ENCODE results near the gene CAPN1.

Gene CAPN1

DNA sequence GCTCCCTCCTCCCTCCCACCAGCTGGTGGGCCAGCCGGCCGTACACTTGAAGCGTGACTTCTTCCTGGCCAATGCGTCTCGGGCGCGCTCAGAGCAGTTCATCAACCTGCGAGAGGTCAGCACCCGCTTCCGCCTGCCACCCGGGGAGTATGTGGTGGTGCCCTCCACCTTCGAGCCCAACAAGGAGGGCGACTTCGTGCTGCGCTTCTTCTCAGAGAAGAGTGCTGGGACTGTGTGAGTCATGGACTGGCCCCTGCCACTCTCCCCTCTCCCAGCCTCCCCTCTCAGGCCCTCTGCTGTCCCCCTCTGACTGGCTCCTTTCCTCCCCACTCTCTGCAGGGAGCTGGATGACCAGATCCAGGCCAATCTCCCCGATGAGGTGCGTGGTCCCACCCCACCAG, 24.7 kb downstream of the CAPN1 start:
- no peak for TF ChIP-seq CTCF (IDR thresholded peaks at IDR 0.05)

DNA sequence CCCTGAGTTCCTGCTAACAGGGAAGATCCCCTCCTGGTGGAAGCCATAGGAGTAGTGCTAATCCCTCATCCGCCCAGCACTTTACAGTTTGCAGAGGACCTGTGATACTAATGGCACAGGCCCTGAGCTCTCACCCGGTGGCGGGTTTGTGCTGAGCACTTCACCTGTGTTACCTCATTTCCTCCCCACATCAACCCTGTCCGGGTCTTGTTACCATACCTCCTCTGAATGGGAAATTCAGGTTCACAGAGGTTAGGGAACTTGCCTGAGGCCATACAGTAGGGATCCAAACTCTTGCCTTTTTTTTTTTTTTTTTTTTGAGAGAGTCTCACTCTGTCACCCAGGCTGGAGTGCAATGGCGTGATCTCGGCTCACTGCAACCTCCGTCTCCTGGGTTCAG, 25.2 kb downstream of the CAPN1 start:
- TF ChIP-seq CTCF (IDR thresholded peaks at IDR 0.05), result no peak

GRCh38 chr11:65207918-65208784, 26.4 kb downstream of the CAPN1 start:
- no peak for TF ChIP-seq CTCF (IDR thresholded peaks at IDR 0.05)

- no peak for TF ChIP-seq CTCF (IDR thresholded peaks at IDR 0.05)
Observed at GRCh38 chr11:65208785-65209710, 27.3 kb downstream of the CAPN1 start.

GRCh38 chr11:65209711-65210360, 28.1 kb downstream of the CAPN1 start:
- TF ChIP-seq CTCF (IDR thresholded peaks at IDR 0.05), result no peak

DNA sequence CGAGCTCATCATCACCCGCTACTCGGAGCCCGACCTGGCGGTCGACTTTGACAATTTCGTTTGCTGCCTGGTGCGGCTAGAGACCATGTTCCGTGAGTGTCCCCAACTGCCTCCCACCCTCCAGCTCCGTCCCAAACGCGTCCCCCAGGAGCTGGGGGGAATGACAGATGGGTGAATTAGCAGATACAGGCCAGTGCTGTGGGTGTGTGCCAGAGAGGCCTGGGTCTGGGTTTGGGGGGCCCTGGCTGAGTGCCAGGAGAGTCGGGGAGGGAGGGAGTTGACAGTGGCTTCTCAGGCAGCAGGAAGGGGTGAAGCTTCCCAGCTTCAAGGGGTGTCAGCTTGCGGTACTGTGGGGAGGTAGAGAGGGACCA, 28.6 kb downstream of the CAPN1 start:
- TF ChIP-seq CTCF (IDR thresholded peaks at IDR 0.05), result no peak

DNA sequence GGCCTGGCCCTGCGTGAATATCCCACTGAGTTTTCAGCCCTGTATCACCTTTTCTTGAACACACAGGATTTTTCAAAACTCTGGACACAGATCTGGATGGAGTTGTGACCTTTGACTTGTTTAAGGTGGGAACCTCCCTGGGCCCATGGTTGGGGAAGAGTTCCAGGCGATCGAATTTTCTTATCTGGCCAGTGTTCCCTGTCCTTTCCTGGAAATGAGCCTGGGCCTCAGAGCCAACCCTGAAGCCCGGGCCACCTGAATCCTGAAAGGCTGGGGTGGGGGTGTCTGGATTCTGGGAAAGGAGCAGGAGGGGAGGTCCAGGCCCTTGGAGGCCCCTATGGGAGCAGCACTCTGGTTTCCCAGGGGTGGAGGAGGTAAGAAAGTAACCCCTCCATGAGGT, 29.0 kb downstream of the CAPN1 start:
- no peak for TF ChIP-seq CTCF (IDR thresholded peaks at IDR 0.05)
